Fibroblast of pulmonary artery (primary cell): Measurements from ENCODE around the gene WNT5A.
A peak's percentile ranks its signal among the peaks of the same experiment; 100 is the strongest.

Experiments used
- DNase-seq: peaks from one replicate; pipeline ENCODE4 v3.0.0-alpha.2; 2010; ENCODE audit warnings: low read depth
- H3K4me3 ChIP-seq: replicated peaks from 2 replicates; pipeline ENCODE4 v1.5.1; 2011; ENCODE audit warnings: low read depth, mild to moderate bottlenecking, control low read depth, low read length, moderate library complexity
- TF ChIP-seq, protein P1 (sequence below): IDR thresholded peaks from 2 replicates; pipeline ENCODE4 v1.5.1; 2011; ENCODE audit warnings: mild to moderate bottlenecking, control low read depth, low read length, inconsistent platforms; ENCODE audit errors: missing control alignments

The WNT5A gene

DNA sequence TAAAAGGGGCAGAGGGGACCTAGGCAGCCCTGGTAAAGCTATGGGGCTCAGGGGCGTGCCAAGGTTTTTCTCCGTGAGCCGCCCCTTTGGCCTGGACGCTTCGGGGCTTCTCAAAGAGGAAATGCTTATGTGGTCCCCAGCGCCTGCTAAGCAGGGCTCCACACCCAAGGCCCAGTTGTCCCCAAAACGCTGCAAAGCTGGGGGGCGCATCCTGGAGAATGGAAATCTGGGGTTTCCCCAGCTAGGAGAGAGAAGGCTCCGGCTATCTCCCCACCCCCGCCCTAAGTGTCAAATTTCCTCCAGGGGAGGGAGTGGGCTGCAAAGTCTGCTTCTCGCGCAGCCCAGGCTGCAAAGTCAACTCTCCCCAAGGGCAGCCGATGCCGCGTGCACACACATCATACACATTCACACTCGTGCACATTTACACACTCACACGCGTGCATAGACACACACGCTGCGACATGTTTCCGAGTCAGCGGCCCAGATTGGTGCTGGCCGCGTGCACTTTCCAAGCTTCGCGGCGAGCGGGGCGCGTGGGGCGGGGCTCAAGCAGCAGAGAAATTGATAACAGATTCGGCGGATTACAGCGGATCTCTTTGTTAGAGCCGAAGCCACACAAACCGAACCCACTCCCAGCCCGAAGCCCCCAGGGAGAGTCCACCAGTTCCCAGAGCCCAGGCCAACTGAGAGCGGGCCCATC, 4.5 kb downstream of the WNT5A start:
- H3K4me3 ChIP-seq: peak overlapping the region; percentile 50
- DNase-seq: no peak
- TF ChIP-seq, protein P1, sequence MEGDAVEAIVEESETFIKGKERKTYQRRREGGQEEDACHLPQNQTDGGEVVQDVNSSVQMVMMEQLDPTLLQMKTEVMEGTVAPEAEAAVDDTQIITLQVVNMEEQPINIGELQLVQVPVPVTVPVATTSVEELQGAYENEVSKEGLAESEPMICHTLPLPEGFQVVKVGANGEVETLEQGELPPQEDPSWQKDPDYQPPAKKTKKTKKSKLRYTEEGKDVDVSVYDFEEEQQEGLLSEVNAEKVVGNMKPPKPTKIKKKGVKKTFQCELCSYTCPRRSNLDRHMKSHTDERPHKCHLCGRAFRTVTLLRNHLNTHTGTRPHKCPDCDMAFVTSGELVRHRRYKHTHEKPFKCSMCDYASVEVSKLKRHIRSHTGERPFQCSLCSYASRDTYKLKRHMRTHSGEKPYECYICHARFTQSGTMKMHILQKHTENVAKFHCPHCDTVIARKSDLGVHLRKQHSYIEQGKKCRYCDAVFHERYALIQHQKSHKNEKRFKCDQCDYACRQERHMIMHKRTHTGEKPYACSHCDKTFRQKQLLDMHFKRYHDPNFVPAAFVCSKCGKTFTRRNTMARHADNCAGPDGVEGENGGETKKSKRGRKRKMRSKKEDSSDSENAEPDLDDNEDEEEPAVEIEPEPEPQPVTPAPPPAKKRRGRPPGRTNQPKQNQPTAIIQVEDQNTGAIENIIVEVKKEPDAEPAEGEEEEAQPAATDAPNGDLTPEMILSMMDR: no peak

DNA sequence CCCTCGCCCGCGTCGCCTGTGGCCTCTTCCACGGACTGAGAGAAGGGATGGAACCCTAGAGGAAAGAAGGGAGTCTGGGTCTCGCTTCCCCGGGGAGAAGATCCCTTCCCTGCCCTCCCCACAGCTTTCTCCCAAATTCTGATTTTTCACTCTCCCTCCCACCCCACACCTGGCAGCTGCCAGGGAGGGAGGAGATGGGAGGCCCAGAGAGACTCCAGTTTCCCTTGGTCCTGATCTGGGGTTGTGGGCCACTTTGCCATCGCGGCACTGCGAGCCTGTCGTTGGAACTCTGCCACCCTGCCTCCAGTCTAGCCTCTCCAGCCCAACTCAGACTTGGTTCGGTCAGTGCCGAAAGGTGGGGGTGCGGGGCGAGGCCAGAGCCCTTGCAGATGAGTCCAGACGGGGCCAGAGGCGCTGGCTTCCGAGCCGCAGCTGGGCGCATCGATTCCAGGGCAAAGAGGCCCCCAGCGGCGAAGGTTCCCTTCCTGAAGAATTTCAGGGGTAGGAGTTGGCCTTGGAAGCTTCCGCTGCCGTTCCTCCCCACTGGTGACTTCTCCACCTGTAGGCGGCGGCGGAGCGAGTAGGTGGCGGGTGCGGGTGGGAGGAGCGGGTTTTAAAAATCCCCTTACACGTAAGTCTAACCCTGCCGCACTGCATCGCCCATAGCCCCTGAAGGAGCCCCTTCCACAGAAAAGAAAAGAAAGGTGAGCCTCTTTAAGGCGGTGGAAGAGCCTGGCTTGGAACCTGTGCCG, 5.2 kb downstream of the WNT5A start:
- DNase-seq: peak; percentile 30
- H3K4me3 ChIP-seq: peak overlapping the region; percentile 50
- TF ChIP-seq, protein P1: no peak

DNA sequence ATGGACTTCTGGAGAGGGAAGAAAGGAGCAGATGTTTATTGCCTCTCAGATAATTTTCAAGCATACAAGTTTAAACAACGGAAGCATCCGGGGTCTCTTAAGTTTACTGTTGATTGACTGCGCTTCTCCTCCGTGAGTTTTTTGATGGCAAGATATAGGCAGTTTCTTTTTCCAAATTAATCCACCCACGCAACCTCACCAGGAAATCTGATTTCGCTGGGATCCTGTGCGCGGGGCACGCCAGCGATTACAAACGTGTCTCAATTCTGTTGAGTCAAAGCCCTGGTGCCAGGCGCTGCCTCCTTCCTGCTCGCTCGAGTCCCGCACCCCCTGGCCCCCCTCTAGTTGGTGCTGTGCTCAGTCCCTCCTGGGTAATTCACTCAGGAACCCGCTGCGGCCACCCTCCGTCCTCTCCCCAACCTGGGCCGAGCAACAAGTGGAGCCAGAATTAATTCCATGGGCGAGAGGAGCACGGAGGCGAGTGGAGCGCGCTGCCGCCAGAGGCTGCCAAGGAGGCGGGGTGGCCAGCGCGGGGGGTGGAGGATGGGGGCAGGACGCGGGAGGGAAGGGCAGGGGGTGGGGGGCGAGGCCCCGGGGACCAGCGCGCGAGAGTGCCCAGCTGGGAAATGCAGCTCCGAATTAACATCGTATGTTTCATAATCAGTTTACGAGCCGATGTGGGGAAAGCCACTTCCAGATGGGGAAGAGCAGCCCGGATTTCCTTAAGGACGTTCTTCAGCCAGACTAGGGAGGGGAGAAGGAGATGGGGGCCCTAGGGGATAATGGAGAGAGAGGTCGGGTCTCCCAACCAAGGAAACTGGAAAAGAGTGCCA, 6.0 kb downstream of the WNT5A start:
- H3K4me3 ChIP-seq: peak overlapping the region; percentile 50
- TF ChIP-seq, protein P1: no peak
- DNase-seq: peak; percentile 53

DNA sequence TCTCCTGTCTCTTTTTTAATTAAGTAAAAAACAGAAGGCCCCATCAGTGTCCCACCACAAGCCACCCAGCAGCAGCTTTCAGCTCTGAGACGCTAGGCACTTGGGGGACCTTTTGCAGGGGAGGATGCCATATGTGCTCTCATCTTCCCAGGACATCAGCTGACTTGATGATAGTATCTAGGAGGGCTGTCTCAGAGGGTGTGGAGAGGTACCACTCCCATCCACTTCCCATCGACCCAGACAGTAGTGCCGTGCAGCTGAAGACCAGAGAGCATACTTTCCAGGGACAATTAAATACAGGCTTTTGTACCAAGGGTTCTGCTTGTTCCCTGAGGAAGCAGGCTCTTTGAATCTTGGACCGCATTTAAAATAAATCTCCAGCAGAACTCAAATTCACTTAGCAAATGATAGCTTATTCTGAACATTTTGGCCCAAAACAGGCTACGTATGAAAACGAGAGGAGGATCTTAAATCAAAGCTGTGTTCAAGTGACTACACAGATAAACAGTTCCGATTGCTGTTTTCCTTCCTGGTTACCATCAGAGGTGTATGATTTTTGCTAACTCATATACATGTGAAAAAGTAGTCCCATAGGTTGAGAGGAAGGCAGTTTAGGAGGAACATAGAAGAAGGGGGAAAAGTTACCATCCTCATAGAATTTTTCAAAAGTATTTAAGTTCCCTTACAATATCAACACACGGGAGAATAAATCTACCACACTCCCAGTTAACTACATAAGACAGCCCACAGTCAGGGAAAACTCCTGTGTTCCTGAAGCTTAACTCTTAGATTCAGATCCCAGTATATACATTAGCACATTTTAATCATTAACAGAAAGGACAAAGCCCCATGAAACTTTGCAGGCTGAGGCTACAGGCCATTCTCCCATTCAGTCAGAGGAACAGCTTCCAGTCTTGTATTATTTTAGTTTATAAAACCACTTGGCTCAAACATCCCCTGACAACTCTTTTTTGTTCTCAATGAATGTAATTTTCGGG, 9.5 kb downstream of the WNT5A start:
- no peak overlapping the region for H3K4me3 ChIP-seq
- DNase-seq: no peak
- TF ChIP-seq, protein P1: no peak

DNA sequence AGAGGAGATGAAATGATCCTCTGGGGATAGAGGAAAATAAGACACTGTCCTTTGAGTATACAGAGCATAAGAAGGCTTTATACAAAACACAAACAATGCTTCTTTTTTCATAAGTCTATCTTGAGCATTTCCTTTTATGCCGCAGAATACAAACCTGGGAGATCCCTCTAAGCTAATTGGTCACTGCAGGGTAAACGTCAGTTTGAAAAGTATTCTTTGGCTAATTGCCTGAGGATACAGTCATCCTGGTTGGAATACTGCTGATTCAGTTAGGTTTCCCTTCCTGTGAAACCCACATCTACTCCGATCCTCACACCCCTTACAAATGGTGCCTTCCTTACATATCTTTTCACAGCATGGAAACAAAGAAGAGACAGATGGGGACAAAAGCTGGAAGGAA, 10.6 kb downstream of the WNT5A start:
- H3K4me3 ChIP-seq: no peak overlapping the region
- TF ChIP-seq, protein P1: no peak
- DNase-seq: peak; percentile 87

DNA sequence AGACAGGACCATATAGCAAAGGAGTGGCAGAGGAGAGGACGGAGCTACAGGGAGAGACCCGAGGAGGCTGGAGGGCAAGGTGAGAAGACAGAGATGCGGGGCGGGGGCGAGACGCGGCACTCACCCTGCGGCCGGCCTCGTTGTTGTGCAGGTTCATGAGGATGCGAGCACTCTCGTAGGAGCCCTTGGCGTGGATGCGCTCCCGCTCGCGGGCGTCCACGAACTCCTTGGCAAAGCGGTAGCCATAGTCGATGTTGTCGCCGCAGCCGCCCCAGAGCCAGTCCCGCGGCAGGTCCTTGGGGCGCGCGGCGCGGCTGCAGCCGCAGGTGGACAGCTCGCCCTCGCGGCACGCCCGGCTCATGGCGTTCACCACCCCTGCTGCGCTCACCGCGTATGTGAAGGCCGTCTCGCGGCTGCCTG, 12.9 kb downstream of the WNT5A start:
- no peak overlapping the region for H3K4me3 ChIP-seq
- DNase-seq: no peak
- TF ChIP-seq, protein P1: no peak
